HG03354 (cell line): ENCODE measurements around the gene MAPKAPK2.

ENCODE experiments used
- ATAC-seq: cut with Tn5 transposase; IDR thresholded peaks from one replicate; pipeline ENCODE4 v1.9.1; 2021; ENCODE audit warnings: mild to moderate bottlenecking; ENCODE audit not compliant: unreplicated experiment, poor library complexity, severe bottlenecking

Gene MAPKAPK2

DNA sequence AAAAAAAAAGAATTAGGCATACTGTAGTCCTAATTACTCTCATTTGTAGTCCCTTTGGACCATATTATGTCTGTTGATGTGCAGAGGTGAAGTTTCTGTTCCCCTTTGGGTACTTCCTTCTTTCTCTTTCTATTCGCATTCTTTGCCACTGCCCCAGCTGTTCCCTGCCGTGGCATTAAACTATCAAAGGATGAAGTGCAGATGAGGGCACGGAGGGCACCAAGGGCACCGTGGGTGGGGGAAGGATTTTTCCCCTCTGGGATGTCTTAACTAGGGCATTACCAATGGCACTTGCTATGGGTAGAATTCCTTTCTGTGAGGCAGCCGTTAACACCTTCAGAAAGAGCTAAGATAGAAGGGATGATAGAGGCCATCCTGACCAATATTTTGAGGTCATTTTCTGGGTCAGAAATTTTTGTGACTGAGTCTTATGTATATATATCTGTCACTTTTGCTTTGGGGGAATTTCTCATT, 4.9 kb upstream of the MAPKAPK2 start:
- peak; percentile 92 for ATAC-seq

DNA sequence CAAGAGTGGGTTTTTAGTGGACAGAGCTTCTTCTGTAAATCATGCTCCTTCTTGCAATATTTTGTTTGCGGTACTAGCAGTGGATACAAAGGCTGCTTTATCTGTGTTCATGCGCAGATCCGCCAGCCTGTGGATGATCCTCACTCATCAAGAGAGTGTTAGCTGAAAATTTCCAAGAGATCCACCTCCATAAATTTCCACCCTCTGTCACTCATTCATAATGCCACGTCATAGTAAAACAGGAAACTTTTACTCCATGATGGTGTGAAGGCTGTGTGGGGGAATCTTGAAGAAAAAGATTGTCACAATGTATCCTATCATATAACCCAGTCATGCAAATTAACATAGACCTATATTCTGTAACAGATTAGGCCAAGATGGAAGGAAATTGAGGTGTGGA, 4.4 kb upstream of the MAPKAPK2 start:
- no peak for ATAC-seq

DNA sequence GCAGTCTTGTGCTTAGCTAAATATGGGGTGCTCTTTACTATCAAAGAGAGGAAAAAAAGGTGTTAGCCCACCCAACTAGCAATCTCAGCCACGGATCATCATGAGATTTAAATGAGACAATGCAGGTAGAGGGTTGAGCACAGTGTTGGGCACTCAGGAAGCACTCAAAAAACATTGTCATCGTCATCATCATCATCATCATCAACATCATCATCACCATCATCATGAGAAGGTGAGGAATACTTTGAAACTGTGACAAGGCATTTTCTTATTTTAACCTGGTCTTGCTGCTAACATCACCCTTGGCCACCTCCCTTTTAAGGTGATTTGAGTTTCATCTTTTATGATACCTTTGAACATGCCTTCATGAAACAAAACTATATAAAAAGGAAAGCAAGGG, 3.3 kb upstream of the MAPKAPK2 start:
- ATAC-seq: no peak

DNA sequence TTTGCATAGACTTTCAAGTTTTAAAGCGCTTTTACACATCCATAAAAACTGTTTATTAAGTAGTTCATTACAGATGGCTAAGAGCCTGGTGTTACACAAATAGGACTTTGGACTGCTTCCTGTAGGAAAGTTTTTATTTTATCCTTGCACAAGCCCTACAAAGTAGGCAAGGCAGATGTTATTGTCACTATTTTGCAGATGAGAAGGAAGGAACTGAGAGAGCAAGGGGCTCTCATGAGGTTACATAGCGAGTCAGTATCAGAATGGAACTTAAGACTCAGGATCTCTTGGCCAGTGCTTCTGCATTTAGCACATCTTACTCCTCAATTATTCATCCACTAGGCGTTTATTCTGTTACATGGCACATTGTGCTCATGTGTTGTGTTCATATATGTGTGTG, 2.6 kb upstream of the MAPKAPK2 start:
- ATAC-seq: no peak

DNA sequence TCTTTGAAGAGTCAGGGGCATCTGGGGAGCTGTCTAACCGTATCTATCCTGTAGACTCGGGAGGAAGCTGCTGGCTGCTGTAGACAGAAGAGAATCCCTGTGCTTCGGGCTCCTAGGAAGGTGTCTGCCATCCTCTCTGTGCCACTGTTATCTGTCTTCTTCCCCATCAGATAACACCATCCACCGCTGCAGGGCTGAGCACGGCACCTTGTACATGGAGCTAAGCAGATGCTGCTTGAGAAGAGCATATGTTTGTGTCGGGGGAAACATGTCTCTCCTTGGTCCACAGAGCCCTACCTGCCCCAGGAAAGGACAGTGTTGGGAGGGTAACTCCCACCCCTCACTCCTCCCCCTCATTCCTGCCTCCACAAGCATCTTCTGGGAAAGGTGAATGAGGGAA, 1.4 kb upstream of the MAPKAPK2 start:
- ATAC-seq: no peak

DNA sequence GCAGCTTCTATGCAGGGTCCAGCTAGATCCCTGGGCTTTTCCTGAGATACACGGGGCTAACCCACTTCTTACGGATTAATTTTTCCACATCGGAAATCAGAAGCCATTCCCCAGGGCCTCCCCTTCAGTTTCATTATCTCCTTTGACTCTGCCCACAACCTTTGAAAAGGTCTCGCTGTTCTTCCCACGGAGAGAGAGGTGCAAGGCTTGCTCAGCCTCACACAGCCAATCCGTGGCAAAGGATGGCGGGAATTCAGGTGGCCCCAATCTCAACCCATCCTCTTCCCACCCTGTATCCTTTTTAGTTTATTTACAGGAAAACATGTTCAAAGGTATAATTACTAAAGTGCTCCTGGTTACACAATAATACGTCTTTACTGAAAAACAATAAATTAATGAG, 702 bp upstream of the MAPKAPK2 start:
- no peak for ATAC-seq

DNA sequence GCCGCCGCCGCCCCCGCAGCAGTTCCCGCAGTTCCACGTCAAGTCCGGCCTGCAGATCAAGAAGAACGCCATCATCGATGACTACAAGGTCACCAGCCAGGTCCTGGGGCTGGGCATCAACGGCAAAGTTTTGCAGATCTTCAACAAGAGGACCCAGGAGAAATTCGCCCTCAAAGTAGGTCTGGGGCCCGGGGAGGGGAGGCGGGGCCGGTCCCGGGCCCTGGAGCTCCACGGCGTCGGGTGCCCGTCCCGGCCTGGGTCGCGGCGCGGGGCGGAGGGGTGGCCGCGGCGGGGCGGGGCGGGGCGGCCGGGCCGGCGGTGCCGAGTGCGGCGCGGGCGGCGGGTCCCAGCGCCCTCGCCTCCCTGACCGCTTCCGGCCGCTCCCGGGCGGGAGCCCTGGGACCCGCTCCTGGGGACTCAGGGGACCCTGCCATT, 646 bp downstream of the MAPKAPK2 start:
- peak; percentile 33 for ATAC-seq

DNA sequence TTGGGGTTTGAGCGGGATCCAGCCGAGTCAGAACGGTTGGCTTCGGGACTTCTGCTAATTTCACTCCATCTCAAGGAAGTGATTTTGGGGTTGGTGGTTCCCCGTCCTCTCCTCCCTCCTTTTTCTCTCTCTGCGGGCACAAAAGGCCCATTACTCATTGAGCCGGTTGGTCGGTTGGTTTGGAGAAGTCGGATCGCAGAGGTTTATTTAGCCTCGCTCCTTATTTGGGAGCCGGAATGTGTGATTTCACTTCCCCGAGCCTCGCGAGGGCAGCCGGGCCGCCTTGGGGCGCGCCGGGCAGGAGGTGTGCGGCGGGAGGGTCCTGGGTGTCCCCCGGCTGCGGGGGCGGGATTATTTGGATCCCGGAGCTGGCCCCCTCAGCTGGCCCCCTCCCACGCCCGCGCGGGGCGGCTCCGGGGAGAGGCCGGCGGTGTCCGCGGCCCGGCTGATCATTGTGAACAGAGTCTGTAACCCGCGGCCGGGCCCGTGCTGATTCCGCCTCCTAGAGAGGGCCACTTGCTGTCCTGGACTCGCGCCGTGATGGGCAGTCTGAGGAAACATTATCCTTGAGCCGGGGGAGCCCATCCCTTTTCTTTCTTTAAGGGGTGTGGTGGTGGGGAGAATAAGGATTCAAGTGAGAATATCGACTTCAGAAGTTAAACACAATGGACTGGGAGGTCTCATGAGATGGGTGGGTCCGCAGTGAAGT, 1.2 kb downstream of the MAPKAPK2 start:
- ATAC-seq: peak; percentile 21

DNA sequence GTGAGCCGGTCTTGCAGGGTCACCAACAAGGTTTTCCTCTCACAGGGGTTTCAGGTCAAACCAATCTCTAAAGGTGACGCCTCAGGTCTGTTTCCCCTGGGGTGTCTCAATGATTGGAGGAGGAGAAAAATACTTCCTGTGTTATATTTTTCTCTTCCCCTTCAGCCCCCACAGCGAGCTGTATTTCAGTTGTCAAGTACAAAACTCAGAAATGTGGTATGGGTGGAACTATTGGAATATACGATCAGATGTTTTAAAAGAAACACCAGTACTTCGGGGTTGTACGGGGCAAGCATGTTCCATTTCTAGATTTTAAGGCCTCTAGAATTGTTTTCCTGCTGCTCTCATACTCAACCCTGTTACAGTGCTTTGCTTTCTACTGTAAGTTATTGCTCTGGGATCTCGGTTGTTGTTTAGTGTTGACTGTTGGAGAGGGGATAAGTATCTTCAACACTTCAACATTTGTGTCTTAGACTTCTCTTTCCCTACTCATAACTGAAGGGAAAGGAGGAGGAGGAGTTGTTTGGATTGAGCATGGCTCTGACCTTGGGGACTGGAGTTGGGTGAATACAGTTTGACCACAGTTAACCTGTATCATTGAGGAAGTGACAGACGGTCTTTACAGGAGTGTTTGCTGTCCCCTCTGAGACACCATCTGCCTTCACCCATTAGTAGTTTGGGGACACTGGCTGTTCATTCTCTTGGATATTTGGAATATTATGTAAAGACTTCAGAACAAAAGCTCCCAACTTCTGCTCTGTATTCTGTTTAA, 2.0 kb downstream of the MAPKAPK2 start:
- peak; percentile 36 for ATAC-seq

DNA sequence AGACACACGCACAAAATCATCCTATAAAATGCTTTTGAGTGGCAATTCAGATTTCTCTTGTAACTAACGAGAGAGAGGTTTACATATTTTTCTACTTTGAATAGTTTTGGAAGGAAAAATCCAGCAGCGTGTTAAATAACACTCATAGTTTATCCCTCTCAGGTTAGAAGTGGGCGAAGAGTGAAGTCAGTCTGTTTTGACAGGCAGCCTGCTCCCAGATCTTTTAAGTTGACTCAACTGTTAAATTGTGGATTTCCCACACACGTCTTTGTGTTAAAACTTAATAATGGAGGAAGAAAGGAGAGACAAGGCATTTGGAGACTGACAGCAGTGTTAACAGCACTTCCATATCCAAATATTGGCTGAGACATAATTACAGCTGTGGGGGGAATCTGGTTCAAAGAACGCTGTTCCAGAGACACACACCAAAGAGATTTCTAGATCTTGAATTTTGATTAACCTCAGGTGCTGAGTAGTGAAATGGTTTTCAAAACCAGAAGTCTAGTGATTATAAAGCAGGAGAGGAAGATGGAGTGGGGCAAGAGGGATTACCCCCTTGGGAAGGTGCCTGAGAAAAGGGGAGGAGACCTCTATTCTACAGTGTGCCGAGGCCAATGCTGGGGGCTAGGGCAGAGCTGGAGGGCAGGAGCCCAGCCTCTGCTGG, 2.7 kb downstream of the MAPKAPK2 start:
- ATAC-seq: no peak

DNA sequence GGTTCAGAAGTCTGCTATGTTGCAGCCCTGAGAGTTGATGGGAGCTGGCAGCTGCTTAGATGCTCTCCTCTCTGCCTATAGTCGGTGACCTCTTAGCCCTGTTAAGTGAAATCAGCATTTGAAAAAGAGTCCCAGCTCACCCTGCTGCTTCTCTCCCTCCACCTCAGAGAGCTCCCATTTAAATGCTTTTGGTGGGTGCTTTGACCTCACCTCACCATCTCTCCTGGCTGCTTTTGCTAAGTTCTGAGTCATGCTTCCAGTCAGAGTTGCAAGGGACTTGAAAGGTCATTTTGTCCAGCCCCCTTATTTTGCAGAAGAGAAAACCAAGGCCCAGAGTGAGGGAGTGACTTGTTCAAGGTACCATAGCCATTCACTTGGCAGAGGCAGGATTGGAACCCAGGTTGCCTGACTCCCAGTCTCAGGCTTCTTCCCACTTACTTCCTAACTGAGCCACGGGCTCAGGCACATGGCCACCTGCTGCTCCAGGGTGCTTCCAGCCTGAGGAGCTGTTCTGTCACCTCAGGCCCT, 3.3 kb downstream of the MAPKAPK2 start:
- ATAC-seq: no peak

DNA sequence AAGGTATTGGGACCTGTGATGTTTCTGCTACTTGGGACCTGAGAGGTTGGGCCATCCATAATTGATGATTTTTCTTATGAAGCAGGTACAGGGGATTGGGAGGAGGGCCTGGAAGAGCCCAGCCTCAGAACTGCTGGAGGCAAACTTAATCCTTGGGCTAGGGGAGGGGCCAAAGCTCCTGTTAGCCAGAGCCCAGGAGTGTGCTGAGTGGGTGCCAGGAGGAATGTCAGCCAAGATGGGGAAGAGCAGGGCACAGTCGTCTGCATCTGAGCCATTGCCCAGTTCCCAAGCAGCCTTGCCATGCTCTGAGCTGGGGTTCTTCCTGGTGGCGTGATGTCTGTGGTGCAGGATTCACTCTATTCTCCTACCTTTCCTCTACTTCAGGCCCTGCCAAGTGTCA, 5.8 kb downstream of the MAPKAPK2 start:
- ATAC-seq: no peak

DNA sequence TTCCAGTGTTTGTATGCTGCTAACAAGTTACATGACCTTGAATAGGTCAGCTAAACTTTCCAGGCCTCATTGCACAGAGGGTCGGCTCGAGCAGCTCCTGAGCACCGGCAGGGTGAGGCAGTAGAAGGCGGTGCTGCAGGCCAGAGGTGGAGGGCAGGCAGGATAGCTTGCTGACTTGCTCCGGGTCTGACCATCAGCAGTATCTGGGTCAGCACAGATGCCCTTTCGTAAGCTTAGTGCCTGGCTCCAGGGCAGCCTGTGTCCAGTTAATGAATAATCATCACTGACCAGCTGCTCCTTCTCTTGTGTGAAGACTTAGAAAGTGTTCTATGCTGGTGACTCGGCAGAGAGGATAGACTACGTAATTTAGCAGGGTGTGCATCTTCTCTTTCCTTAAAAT, 6.9 kb downstream of the MAPKAPK2 start:
- ATAC-seq: no peak

DNA sequence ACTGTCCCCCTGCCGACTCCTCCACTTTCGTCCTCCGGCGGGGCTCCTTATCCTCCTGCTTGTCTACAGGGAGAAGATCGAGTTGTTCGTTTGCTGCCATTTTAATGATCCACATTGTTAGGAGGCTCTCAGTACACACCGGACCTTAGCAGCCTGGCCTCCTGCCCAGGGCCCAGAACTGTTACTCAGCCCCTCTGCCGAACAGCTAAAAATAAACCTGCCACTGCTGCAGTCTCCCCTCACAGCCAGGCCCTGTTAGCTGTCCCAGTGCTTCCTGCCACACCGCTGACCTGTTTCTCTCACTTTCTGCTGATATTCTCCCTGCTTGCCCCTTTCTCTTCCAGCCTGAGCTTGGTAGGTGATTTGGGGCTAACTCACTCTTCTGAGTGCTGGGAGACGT, 8.3 kb downstream of the MAPKAPK2 start:
- no peak for ATAC-seq

DNA sequence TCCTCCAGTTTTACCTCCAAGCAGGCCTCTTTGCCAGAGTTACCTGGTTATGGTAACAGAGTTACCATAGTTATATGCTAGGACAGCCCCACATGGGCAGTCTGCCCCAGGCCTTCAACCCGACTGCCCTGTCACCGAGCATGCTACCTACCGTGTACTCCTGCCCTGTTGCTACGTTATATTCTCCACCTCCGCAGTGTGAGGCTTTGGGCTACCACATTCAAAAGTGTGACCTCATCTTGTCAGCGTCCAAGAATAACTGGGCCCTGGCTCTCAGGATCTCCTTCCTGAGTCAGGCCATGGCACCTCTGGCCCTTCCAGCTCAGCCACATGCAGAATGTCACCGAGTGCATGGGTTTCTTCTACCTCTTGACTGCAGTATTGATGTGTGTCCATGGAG, 8.9 kb downstream of the MAPKAPK2 start:
- no peak for ATAC-seq

DNA sequence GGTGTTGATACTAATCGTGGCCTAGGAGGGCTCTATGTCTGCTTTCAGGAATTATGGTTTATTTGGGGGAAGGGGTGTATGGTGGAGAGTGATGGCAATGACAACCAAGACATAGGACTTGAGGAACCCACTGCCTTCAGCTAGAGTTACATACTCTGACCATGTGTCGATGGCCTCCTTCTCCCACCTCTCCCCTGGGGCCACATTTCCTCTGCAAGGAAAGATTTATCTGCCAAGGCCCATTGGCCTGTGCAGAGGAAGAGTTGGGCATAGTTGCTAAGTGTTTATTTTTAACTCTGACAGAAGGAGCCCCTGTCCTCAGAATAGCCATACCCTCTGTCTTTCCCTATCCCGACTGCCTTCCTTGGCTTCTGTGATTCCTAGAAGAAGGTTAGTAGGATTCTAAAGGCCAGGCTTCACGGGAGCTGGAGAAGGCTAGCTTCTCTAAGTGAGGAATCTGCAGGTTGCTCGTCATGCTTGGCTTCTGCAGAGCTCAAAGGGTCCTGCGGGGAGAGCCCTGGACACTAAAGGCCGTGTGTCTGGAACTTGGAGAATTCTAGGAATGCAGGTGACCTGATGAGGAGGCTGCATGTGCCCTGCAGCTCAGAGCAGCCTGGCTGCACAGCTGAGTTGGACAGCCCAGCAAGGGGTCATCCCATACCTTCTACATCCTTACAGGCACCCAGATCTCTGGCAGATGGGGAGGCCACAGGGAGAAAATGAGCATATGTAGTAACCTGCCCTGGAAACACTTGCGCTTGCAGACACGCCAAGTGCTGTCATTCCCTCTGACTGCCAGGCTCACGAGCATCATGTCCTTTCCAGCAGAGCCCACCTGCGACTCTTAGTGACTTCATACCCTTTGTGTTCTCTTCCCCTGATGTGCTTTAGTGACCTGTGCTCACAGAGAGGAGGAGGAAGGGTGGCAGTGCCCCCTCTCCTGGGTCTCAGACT, 9.7 kb downstream of the MAPKAPK2 start:
- ATAC-seq: no peak

DNA sequence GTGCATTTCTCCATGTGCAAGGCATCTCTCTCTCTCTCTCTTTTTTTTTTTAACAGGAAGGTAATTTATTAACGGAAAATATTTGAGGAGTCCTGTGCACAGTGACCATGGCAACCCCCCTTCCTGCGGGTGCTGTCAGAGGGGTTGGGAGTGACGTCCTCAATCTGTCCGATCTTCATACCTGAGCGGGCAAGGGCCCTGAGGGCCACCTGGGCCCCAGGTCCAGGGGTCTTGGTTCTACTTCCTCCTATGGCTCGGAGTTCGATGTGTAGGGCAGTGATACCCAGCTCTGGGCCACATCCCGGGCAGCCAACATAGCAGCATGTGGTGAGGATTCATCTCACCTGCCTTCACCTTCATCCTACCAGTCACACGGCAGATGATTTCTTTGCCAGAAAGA, 11.0 kb downstream of the MAPKAPK2 start:
- no peak for ATAC-seq

DNA sequence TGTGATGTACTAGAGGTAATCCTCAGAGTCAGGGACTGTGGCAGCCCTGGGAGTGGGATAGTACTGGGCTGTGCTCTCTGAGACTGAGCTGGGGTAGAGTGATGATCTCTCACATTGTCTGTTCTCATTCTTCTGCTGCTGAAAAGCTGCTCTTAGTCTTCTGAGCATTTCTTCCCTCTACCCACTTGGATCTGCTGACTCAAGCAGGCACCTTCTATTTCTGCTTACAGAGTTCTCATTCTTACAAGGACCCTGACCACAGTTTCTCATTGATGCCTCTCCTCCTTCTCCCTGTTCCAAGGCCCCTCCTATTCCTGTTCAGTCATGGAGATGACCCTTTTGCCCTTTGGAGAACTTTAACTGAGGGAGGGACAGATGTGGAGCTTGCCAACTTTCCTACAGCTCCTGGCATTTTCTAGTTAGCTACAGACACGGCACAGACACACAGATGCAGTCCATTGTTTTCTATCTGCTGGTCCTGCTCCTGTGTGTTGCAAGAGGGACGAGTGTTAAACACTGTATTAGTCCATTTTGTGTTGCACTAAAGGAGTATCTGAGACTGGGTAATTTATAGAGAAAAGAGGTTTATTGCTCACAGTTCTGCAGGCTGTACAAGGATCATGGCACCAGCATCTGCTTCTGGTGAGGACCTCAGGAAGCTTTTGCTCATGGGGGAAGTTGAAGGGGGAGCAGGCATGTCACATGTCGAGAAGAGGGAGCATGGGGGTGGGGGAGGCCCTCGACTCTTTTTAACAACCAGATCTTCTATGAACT, 12.3 kb downstream of the MAPKAPK2 start:
- ATAC-seq: no peak

DNA sequence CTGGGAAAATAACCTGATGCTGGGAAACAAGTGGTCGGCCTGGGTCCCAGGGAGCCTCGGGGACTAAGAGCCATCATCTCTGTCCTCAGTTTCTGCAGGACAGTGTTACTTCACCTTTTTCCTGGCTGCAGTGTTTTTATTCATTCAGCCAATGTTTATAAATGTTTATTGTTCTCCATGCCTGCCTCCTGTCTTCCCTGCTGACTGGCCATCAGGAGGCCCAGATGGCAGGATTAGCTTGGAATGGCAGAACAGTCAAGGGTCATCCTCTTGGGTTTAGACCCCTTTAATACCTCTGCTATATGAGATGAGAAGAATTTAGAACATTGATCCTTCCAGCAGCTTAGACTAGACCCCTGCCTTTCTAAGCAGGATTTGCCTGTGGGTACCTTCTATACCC, 13.3 kb downstream of the MAPKAPK2 start:
- ATAC-seq: no peak
